Hepatocyte (in vitro differentiated cells): ENCODE results near the gene CORO1C. TPM values are rescaled to one million over a fixed set of nuclear protein-coding genes. Genes with fewer than 3 reads are reported as not detected.
A peak's percentile ranks its signal among the peaks of the same experiment; 100 is the strongest.

ENCODE experiments used
- DNase-seq: peaks from one replicate; pipeline ENCODE4 v3.0.0-alpha.2; 2016; ENCODE audit warnings: low spot score
- H2AFZ ChIP-seq: fragments of 200-600 bp; sonication (generic); 2 replicates; pipeline ENCODE4 v1.6.0; 2016; ENCODE audit warnings: antibody characterized with exemption, mild to moderate bottlenecking
- H3K27ac ChIP-seq: fragments of 200-600 bp; sonication (generic); 2 replicates; pipeline ENCODE4 v1.5.1; 2016; ENCODE audit warnings: mild to moderate bottlenecking
- H3K27me3 ChIP-seq: fragments of 200-600 bp; sonication (generic); 2 replicates; pipeline ENCODE4 v1.6.1; 2016
- H3K36me3 ChIP-seq: fragments of 200-600 bp; sonication (generic); replicated peaks from 2 replicates; pipeline ENCODE4 v1.5.1; 2016; ENCODE audit warnings: low read depth; ENCODE audit not compliant: insufficient read depth
- H3K4me1 ChIP-seq: fragments of 200-600 bp; sonication (generic); 2 replicates; pipeline ENCODE4 v1.5.1; 2016; ENCODE audit warnings: mild to moderate bottlenecking, moderate library complexity; ENCODE audit not compliant: insufficient read depth
- H3K4me2 ChIP-seq: fragments of 200-600 bp; sonication (generic); 2 replicates; pipeline ENCODE4 v1.6.0; 2016
- H3K4me3 ChIP-seq: fragments of 200-600 bp; sonication (generic); 2 replicates; pipeline ENCODE4 v1.5.1; 2016; ENCODE audit warnings: mild to moderate bottlenecking
- H3K79me2 ChIP-seq: fragments of 200-600 bp; sonication (generic); 2 replicates; pipeline ENCODE4 v1.6.0; 2017; ENCODE audit warnings: mild to moderate bottlenecking
- H3K9me2 ChIP-seq: fragments of 200-600 bp; sonication (generic); replicated peaks from 2 replicates; pipeline ENCODE4 v1.6.0; 2017; ENCODE audit warnings: mild to moderate bottlenecking; ENCODE audit not compliant: insufficient read depth
- H3K9me3 ChIP-seq: fragments of 200-600 bp; sonication (generic); 2 replicates; pipeline ENCODE4 v1.5.1; 2016; ENCODE audit warnings: low read depth, mild to moderate bottlenecking
- H4K20me1 ChIP-seq: fragments of 200-600 bp; sonication (generic); 2 replicates; pipeline ENCODE4 v1.6.0; 2016; ENCODE audit warnings: mild to moderate bottlenecking; ENCODE audit not compliant: insufficient read depth, poor library complexity, severe bottlenecking
- CTCF ChIP-seq: fragments of 200-600 bp; sonication (generic); IDR thresholded peaks from 2 replicates; pipeline ENCODE4 v1.5.1; 2016; ENCODE audit warnings: antibody characterized with exemption, mild to moderate bottlenecking; ENCODE audit not compliant: poor library complexity
- EZH2 ChIP-seq: fragments of 200-600 bp; sonication (generic); IDR thresholded peaks from 2 replicates; pipeline ENCODE4 v1.6.1; 2016; ENCODE audit warnings: antibody characterized with exemption, mild to moderate bottlenecking, borderline replicate concordance
- EZH2phosphoT487 ChIP-seq: fragments of 200-600 bp; sonication (generic); IDR thresholded peaks from one replicate; pipeline ENCODE4 v1.6.1; 2018; ENCODE audit warnings: antibody characterized with exemption, mild to moderate bottlenecking, low read depth, moderate library complexity; ENCODE audit not compliant: unreplicated experiment, severe bottlenecking
- WGBS: methylation state at CpG from one replicate; pipeline ENCODE4 v1.1.6; 2016; ENCODE audit warnings: low lambda C conversion rate; ENCODE audit errors: missing lambda C conversion rate; 5-methylcytosine and 5-hydroxymethylcytosine counted together
- polyA plus RNA-seq: library from polyadenylated mRNA; unstranded; fragments of >200 nt; fragmentation: Nextera tagmentation; extraction: Ambion mirVana; gene quantifications from 2 replicates; pipeline ENCODE4 v1.2.1, GENCODE V29; 2016
- total RNA-seq: library from RNA; depleted of rRNA; stranded (reverse); fragments of >200 nt; gene quantifications from 2 replicates; pipeline ENCODE4 v1.2.3, GENCODE V29; 2014

Gene CORO1C
- total and polyA plus RNA-seq, 2 experiments from 2014 or later = 110 to 137 TPM

GRCh38 chr12:108768591-108769500 is 37.5 kb upstream of the CORO1C start:
- Histone ChIP-seq H3K9me3 (no peaks in the 10 kb centered on the region), H3K4me2 (peak overlapping the region; percentile 89), H3K9me2 (no peaks in the 10 kb centered on the region), H2AFZ (peak overlapping the region; percentile 61), H3K36me3 (no peaks in the 10 kb centered on the region), H3K27me3 (no peaks in the 10 kb centered on the region), H4K20me1 (no peaks in the 10 kb centered on the region), H3K27ac (peak overlapping the region; percentile 56), H3K4me3 (peak overlapping the region; percentile 12), H3K79me2 (no peaks in the 10 kb centered on the region), H3K4me1 (no peaks in the 10 kb centered on the region)
- WGBS = 8% methylated on average over 40 of the region's 40 CpGs
- peak; percentile 75 for DNase-seq
- no peak for TF ChIP-seq EZH2phosphoT487
- TF ChIP-seq CTCF = no peak

GRCh38 chr12:108766294-108766693 is 35.0 kb upstream of the CORO1C start:
- H4K20me1 ChIP-seq = no peaks in the 10 kb centered on the region
- H3K9me2 ChIP-seq = no peaks in the 10 kb centered on the region
- no peaks in the 10 kb centered on the region for H3K36me3 ChIP-seq
- no peaks in the 10 kb centered on the region for H3K27me3 ChIP-seq
- TF ChIP-seq CTCF = no peak
- no peak for TF ChIP-seq EZH2
- no peak for TF ChIP-seq EZH2phosphoT487
- no peaks in the 10 kb centered on the region for H3K79me2 ChIP-seq
- H2AFZ ChIP-seq = no peak overlapping the region
- no peak for DNase-seq
- 97% methylated on average over 6 of the region's 6 CpGs for WGBS
- H3K4me3 ChIP-seq = no peak overlapping the region
- H3K9me3 ChIP-seq = no peaks in the 10 kb centered on the region
- no peaks in the 10 kb centered on the region for H3K4me1 ChIP-seq
- no peak overlapping the region for H3K27ac ChIP-seq
- H3K4me2 ChIP-seq = no peak overlapping the region

- H4K20me1 ChIP-seq = no peaks in the 10 kb centered on the region
- TF ChIP-seq EZH2 = no peak
- H3K27ac ChIP-seq = no peak overlapping the region
- H3K27me3 ChIP-seq = no peaks in the 10 kb centered on the region
- no peaks in the 10 kb centered on the region for H3K79me2 ChIP-seq
- 75% methylated on average over 10 of the region's 10 CpGs for WGBS
- H3K9me3 ChIP-seq = no peaks in the 10 kb centered on the region
- no peak for DNase-seq
- H3K4me2 ChIP-seq = no peak overlapping the region
- H2AFZ ChIP-seq = no peak overlapping the region
- H3K36me3 ChIP-seq = no peaks in the 10 kb centered on the region
- H3K9me2 ChIP-seq = no peaks in the 10 kb centered on the region
- no peaks in the 10 kb centered on the region for H3K4me1 ChIP-seq
- H3K4me3 ChIP-seq = no peak overlapping the region
Measured at GRCh38 chr12:108765289-108765764, 34.0 kb upstream of the CORO1C start.

GRCh38 chr12:108764540-108765288 is 33.4 kb upstream of the CORO1C start:
- 90% methylated on average over 7 of the region's 7 CpGs for WGBS
- no peak for DNase-seq

More at GRCh38 chr12:108764540-108765288, 33.4 kb upstream of the CORO1C start:
- H3K9me2 ChIP-seq = no peaks in the 10 kb centered on the region
- H2AFZ ChIP-seq = no peak overlapping the region
- H3K27ac ChIP-seq = no peak overlapping the region
- H4K20me1 ChIP-seq = no peaks in the 10 kb centered on the region
- no peaks in the 10 kb centered on the region for H3K36me3 ChIP-seq
- TF ChIP-seq EZH2 = no peak
- no peak for TF ChIP-seq EZH2phosphoT487
- TF ChIP-seq CTCF = no peak
- H3K4me1 ChIP-seq = no peaks in the 10 kb centered on the region
- no peak overlapping the region for H3K4me3 ChIP-seq
- H3K4me2 ChIP-seq = no peak overlapping the region
- no peaks in the 10 kb centered on the region for H3K79me2 ChIP-seq
- no peaks in the 10 kb centered on the region for H3K9me3 ChIP-seq
- H3K27me3 ChIP-seq = no peaks in the 10 kb centered on the region
